Urinary bladder (tissue), 4 donors: Measurements from ENCODE around the gene NXT1. TPM values are rescaled to one million over a fixed set of nuclear protein-coding genes. Genes with fewer than 3 reads are reported as not detected.

ENCODE experiments used
- DNase-seq: peaks from one replicate; pipeline ENCODE4 v3.0.0-alpha.2; 2015; ENCODE audit errors: extremely low spot score
- H3K27ac ChIP-seq: one replicate; pipeline ENCODE4 v1.5.1; 2013; ENCODE audit warnings: low read depth, mild to moderate bottlenecking, moderate library complexity
- H3K36me3 ChIP-seq: one replicate; pipeline ENCODE4 v1.6.1; 2013; ENCODE audit warnings: mild to moderate bottlenecking, moderate library complexity; ENCODE audit not compliant: insufficient read depth
- H3K4me1 ChIP-seq: one replicate; pipeline ENCODE4 v1.6.1; 2013; ENCODE audit warnings: mild to moderate bottlenecking, moderate library complexity; ENCODE audit not compliant: insufficient read depth
- H3K4me3 ChIP-seq: one replicate; pipeline ENCODE4 v1.5.1; 2013; ENCODE audit warnings: low read depth, low read length
- WGBS: extraction: QIAGEN DNeasy Blood & Tissue Kit; methylation state at CpG from one replicate; pipeline ENCODE4 v1.1.7; 2013; 5-methylcytosine and 5-hydroxymethylcytosine counted together
- polyA plus RNA-seq: library from polyadenylated mRNA; stranded (reverse); fragments of 200-250 nt; gene quantifications from one replicate; pipeline ENCODE4 v1.2.3, GENCODE V29; 2013
- total RNA-seq: library from RNA; depleted of rRNA; stranded (reverse); fragments of >200 nt; gene quantifications from one replicate; pipeline ENCODE4 v1.2.3, GENCODE V29; 2014
- donor health status: healthy with polysubstance abuse.
- donor health status: healthy.

NXT1 gene
- total and polyA plus RNA-seq, 2 donors: 19.4 to 30.4 TPM

GRCh38 chr20:23315099-23315498, 35.5 kb upstream of the NXT1 start:
- no peak for DNase-seq
- Histone ChIP-seq H3K4me1 (no peaks in the 10 kb centered on the region), H3K4me3 (no peak overlapping the region), H3K36me3 (no peaks in the 10 kb centered on the region), H3K27ac (no peak overlapping the region)
- WGBS: 58% methylated on average over 9 of the region's 9 CpGs

GRCh38 chr20:23316626-23317025, 34.0 kb upstream of the NXT1 start:
- Histone ChIP-seq H3K4me3 (no peak overlapping the region), H3K36me3 (no peaks in the 10 kb centered on the region), H3K4me1 (no peaks in the 10 kb centered on the region), H3K27ac (no peak overlapping the region)
- DNase-seq: no peak
- 96% methylated on average over 3 of the region's 3 CpGs for WGBS

- no peak overlapping the region for H3K4me3 ChIP-seq
- no peak for DNase-seq
- H3K27ac ChIP-seq: no peak overlapping the region
- no peaks in the 10 kb centered on the region for H3K36me3 ChIP-seq
- WGBS: 92% methylated on average over 5 of the region's 5 CpGs
- no peaks in the 10 kb centered on the region for H3K4me1 ChIP-seq
Observed at GRCh38 chr20:23317081-23317480, 33.5 kb upstream of the NXT1 start.

DNA sequence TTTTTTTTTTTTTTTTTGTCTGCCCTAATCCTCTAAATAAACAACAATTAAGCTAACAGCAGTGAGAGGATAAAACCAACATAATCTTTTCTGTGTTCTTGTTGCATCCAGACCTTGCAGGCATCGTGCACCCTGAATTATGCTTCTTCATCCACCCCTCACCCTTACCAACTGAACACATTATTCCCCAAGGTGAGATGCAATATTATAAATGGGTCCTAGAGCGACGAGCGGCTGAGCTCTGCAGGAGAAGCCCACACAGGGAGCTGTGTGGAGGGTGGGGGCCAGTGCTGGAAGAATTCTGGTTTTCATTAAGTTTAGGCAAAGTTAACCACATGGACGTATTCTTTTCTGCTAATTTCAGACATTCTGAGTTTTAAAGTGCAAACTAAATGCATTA, 32.2 kb upstream of the NXT1 start:
- no peaks in the 10 kb centered on the region for H3K36me3 ChIP-seq
- H3K4me1 ChIP-seq: no peaks in the 10 kb centered on the region
- no peak overlapping the region for H3K4me3 ChIP-seq
- H3K27ac ChIP-seq: no peak overlapping the region
- no peak for DNase-seq
- WGBS: 64% methylated on average over 5 of the region's 5 CpGs

- Histone ChIP-seq H3K27ac (no peak overlapping the region), H3K36me3 (no peaks in the 10 kb centered on the region), H3K4me1 (no peaks in the 10 kb centered on the region), H3K4me3 (no peak overlapping the region)
- no peak for DNase-seq
- WGBS: 79% methylated on average over 8 of the region's 8 CpGs
Observed at GRCh38 chr20:23320317-23320716, 30.3 kb upstream of the NXT1 start.

- Histone ChIP-seq H3K27ac (no peak overlapping the region), H3K4me3 (no peak overlapping the region), H3K4me1 (no peaks in the 10 kb centered on the region), H3K36me3 (no peaks in the 10 kb centered on the region)
- no peak for DNase-seq
- 79% methylated on average over 3 of the region's 3 CpGs for WGBS
Observed at GRCh38 chr20:23325107-23325506, 25.5 kb upstream of the NXT1 start.

GRCh38 chr20:23326774-23327173, 23.8 kb upstream of the NXT1 start:
- H3K4me3 ChIP-seq: no peak overlapping the region
- 90% methylated on average over 8 of the region's 8 CpGs for WGBS
- no peaks in the 10 kb centered on the region for H3K36me3 ChIP-seq
- H3K27ac ChIP-seq: no peak overlapping the region
- H3K4me1 ChIP-seq: no peaks in the 10 kb centered on the region
- DNase-seq: no peak

GRCh38 chr20:23327617-23328333, 22.8 kb upstream of the NXT1 start:
- Histone ChIP-seq H3K4me1 (no peaks in the 10 kb centered on the region), H3K36me3 (no peaks in the 10 kb centered on the region), H3K4me3 (no peak overlapping the region), H3K27ac (no peak overlapping the region)
- WGBS: 92% methylated on average over 15 of the region's 15 CpGs
- DNase-seq: no peak

DNA sequence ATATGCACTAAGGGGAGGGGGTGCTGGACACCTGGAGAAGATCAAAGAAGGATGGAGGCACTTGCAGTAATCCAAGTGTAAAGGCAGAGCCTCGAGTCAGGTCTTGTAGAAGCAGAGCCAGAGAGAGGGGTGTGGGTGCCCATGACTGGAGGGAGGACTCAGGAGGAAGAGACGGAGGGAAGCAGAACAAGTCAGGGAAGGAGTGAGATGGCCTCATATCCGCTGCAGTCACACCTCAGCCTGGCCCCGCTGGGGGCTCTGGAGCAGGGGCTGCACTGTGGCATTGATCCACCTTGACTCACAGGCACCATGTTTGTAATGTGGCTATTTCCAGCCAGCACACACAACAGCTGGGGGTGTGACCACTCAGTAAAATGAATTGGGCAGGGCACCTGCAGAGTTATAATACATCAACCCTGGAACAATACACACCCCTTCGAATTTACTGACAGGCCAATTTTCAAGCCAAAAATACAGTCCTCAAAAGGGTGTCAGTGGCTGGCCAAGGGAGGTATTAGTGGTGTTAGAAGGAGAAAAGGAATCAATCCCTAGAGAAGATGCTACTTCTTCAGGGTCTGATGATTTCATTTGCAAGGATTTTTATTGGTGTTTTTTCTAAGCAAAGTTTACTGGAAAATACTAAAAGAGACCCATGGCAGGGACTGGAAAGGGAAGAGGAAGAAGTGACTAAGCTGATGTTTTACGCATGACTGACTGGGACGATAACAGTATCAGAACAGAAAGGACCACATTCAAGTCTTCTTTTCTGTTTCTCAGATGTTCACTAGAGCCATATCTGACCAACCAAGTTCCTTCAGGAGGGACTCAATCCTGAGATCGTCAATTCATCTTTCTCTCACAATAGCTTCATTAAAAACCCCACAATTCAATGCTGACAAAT, 18.9 kb upstream of the NXT1 start:
- Histone ChIP-seq H3K4me1 (no peaks in the 10 kb centered on the region), H3K36me3 (no peaks in the 10 kb centered on the region), H3K27ac (no peak overlapping the region), H3K4me3 (no peak overlapping the region)
- no peak for DNase-seq
- 75% methylated on average over 8 of the region's 8 CpGs for WGBS

DNA sequence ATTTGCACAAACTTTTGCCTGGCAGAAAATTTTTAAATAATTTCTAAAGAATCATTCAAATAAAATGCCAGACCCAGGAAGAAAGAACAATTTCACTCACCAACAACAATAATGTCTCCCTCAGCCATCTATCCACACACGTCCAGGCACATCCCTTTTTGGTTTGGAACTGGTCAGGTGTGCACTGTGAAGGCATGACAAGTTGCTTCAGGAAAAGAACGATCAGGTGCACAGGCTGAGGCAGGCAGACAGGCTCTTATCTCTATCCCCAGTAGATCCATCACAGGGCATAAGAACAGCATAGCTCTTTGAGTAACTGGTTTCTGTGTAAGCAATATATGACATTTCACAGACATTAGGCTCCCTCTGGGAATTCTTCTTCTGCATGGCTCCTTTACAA, 18.1 kb upstream of the NXT1 start:
- Histone ChIP-seq H3K4me3 (no peak overlapping the region), H3K4me1 (no peaks in the 10 kb centered on the region), H3K36me3 (no peaks in the 10 kb centered on the region), H3K27ac (no peak overlapping the region)
- WGBS: 70% methylated on average over 2 of the region's 2 CpGs
- DNase-seq: no peak

GRCh38 chr20:23334111-23334510, 16.5 kb upstream of the NXT1 start:
- Histone ChIP-seq H3K4me1 (no peaks in the 10 kb centered on the region), H3K4me3 (no peak overlapping the region), H3K27ac (no peak overlapping the region), H3K36me3 (no peaks in the 10 kb centered on the region)
- DNase-seq: no peak
- 65% methylated on average over 3 of the region's 3 CpGs for WGBS

GRCh38 chr20:23335521-23335920, 15.1 kb upstream of the NXT1 start:
- DNase-seq: no peak
- Histone ChIP-seq H3K4me3 (no peak overlapping the region), H3K27ac (no peak overlapping the region), H3K36me3 (no peaks in the 10 kb centered on the region), H3K4me1 (no peaks in the 10 kb centered on the region)
- 93% methylated on average over 5 of the region's 5 CpGs for WGBS

DNA sequence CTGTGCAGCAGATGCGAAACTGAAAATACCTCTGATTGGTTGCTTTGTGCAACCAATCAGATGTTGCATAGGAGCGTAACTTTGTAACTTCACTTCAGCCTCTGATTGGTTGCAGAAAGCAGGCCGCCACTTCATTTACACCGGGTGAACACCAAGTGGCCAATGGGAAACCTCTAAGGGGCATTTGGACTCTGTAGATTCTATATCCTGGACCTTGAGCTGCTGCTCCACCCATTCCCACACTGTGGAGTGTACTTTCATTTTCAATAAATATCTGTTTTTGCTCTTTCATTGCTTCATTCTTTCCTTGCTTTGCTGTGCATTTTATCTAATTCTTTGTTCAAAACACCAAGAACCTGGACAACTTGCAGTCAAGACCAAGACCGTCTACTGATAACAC, 14.1 kb upstream of the NXT1 start:
- WGBS: 94% methylated on average over 5 of the region's 5 CpGs
- Histone ChIP-seq H3K36me3 (no peaks in the 10 kb centered on the region), H3K4me1 (no peaks in the 10 kb centered on the region), H3K27ac (no peak overlapping the region), H3K4me3 (no peak overlapping the region)
- no peak for DNase-seq

- H3K27ac ChIP-seq: no peak overlapping the region
- no peak for DNase-seq
- no peaks in the 10 kb centered on the region for H3K36me3 ChIP-seq
- H3K4me1 ChIP-seq: no peaks in the 10 kb centered on the region
- no peak overlapping the region for H3K4me3 ChIP-seq
Observed at GRCh38 chr20:23337312-23337711, 13.3 kb upstream of the NXT1 start.
